SJSA1 (cell line): ENCODE results near the gene NYAP1. TPM values are rescaled to one million over a fixed set of nuclear protein-coding genes. Genes with fewer than 3 reads are reported as not detected.

Source experiments
- DNase-seq, 2 experiments: peaks; one replicate each; pipeline ENCODE4 v3.0.0-alpha.2; 2015 to 2020; ENCODE audit warnings: low spot score in 2 of 2, low read depth in 1 of 2
- H3K27ac ChIP-seq: fragments of 250-450 bp; sonication (Bioruptor Pico); 2 replicates; pipeline ENCODE4 v1.5.1; 2020; ENCODE audit warnings: mild to moderate bottlenecking, moderate library complexity
- H3K27me3 ChIP-seq: fragments of 250-450 bp; sonication (Bioruptor Pico); replicated peaks from 2 replicates; pipeline ENCODE4 v1.5.1; 2020; ENCODE audit warnings: mild to moderate bottlenecking, moderate library complexity
- H3K36me3 ChIP-seq: fragments of 250-450 bp; sonication (Bioruptor Pico); 2 replicates; pipeline ENCODE4 v1.5.1; 2020; ENCODE audit warnings: mild to moderate bottlenecking
- H3K4me1 ChIP-seq: fragments of 250-450 bp; sonication (Bioruptor Pico); replicated peaks from 2 replicates; pipeline ENCODE4 v1.6.1; 2021; ENCODE audit warnings: mild to moderate bottlenecking
- H3K4me3 ChIP-seq: fragments of 250-450 bp; sonication (Bioruptor Pico); 2 replicates; pipeline ENCODE4 v1.5.1; 2020; ENCODE audit warnings: mild to moderate bottlenecking
- H3K9me3 ChIP-seq: fragments of 250-450 bp; sonication (Bioruptor Pico); replicated peaks from 2 replicates; pipeline ENCODE4 v1.5.1; 2020; ENCODE audit warnings: mild to moderate bottlenecking
- total RNA-seq: library from RNA; depleted of rRNA; stranded (reverse); fragments of >200 nt; shearing (Covaris generic); gene quantifications from 2 replicates; pipeline ENCODE4 v1.2.3, GENCODE V29; 2014; rRNA removed

NYAP1 gene
- total RNA-seq, 1 experiment from 2014 or later: 0.87 TPM

DNA sequence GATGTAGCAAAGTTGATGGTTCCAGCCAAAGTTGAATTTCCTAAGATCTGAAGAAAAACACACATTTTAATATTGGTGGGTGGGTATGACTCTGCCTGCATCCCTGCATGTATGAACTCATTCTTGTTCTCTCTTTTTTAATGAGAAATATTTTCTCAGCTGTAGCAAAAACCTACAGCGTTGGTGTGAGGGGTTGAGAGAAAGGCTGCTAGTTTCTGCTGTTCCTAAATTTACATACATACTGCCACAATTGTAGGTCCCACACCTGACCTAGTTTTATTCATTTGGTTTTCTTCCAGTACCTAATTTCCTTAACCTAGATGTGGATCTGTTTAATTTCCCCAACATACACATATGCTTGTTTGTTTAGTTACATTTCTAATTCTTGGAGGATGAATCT lies 59.9 kb downstream of the NYAP1 start:
- no peaks in the 10 kb centered on the region for H3K27me3 ChIP-seq
- peaks cover 4% of the 10 kb centered on the region; the same call in 1 of the 2 replicates for H3K36me3 ChIP-seq
- H3K9me3 ChIP-seq: no peaks in the 10 kb centered on the region
- peaks cover 47% of the 10 kb centered on the region for H3K4me1 ChIP-seq
- no peak overlapping the region for H3K4me3 ChIP-seq
- DNase-seq: no peak
- no peak overlapping the region for H3K27ac ChIP-seq

DNA sequence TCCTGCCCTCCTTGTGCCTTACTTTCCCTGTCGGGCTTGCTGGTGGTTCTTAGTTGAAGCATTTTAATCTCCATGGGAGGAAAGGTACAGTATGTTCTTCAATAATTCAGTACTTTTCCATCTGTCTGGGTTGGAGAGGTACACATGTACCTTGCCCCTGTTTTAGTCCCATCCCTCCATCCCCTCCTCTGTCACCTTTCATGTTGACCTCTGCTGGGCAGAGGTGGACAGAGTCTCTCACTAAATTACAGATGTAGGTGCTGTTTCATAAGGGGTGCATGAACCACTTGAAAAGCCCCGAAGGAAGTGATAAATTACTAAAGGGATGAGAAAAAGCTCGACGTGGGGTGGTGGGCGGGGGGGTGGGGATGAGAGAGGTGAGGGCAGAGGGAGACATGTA lies 60.7 kb downstream of the NYAP1 start:
- no peak for DNase-seq
- Histone ChIP-seq H3K4me3 (no peak overlapping the region), H3K27me3 (no peaks in the 10 kb centered on the region), H3K27ac (no peak overlapping the region), H3K4me1 (peaks cover 48% of the 10 kb centered on the region), H3K36me3 (peaks cover 9% of the 10 kb centered on the region), H3K9me3 (no peaks in the 10 kb centered on the region)

Other genes with a start within 250 kb of the NYAP1 start
- gene SPDYE3, start 176.2 kb upstream of the NYAP1 start, total RNA-seq: not detected in 2 replicates
- 16.1 and 18.8 TPM in 2 replicates for gene PILRB, start 125.8 kb upstream of the NYAP1 start, total RNA-seq
- gene PILRA, start 110.4 kb upstream of the NYAP1 start, total RNA-seq: 0.18 and 1.7 TPM in 2 replicates
- gene ZCWPW1, start 55.2 kb upstream of the NYAP1 start, total RNA-seq: 1.1 and 1.2 TPM in 2 replicates
- gene MEPCE, start 54.1 kb upstream of the NYAP1 start, total RNA-seq: 18.2 and 25.6 TPM in 2 replicates
- gene PPP1R35, start 47.4 kb upstream of the NYAP1 start, total RNA-seq: 56.4 and 71.5 TPM in 2 replicates
- 0.66 TPM in 1 of 2 replicates, not detected in the other for gene SPACDR, start 19.7 kb upstream of the NYAP1 start, total RNA-seq
- gene TSC22D4, start 4.7 kb upstream of the NYAP1 start, total RNA-seq: 25.3 and 32.7 TPM in 2 replicates
- 15.6 and 24.2 TPM in 2 replicates for gene AGFG2, start 55.3 kb downstream of the NYAP1 start, total RNA-seq
- gene SAP25, start 90.0 kb downstream of the NYAP1 start, total RNA-seq: 0.60 TPM in 1 of 2 replicates, not detected in the other
- gene LRCH4, start 102.2 kb downstream of the NYAP1 start, total RNA-seq: 17.0 and 19.5 TPM in 2 replicates
- 0.13 TPM in 1 of 2 replicates, not detected in the other for gene FBXO24, start 102.4 kb downstream of the NYAP1 start, total RNA-seq
- gene PCOLCE, start 118.4 kb downstream of the NYAP1 start, total RNA-seq: 73.1 and 75.6 TPM in 2 replicates
- gene MOSPD3, start 128.6 kb downstream of the NYAP1 start, total RNA-seq: 10.9 and 11.0 TPM in 2 replicates
- not detected in 2 replicates for gene TFR2, start 157.6 kb downstream of the NYAP1 start, total RNA-seq
- gene ACTL6B, start 172.5 kb downstream of the NYAP1 start, total RNA-seq: not detected in 2 replicates
- 63.4 and 70.6 TPM in 2 replicates for gene GNB2, start 189.8 kb downstream of the NYAP1 start, total RNA-seq
- 9.9 and 15.5 TPM in 2 replicates for gene GIGYF1, start 210.3 kb downstream of the NYAP1 start, total RNA-seq
- gene POP7, start 222.2 kb downstream of the NYAP1 start, total RNA-seq: 56.0 and 72.0 TPM in 2 replicates
- gene EPO, start 236.5 kb downstream of the NYAP1 start, total RNA-seq: not detected in 2 replicates
- not detected in 2 replicates for gene ZAN, start 249.7 kb downstream of the NYAP1 start, total RNA-seq